ENCODE results near the gene GSTM3. TPM values are rescaled to one million over a fixed set of nuclear protein-coding genes. Genes with fewer than 3 reads are reported as not detected.
A peak's percentile ranks its signal among the peaks of the same experiment; 100 is the strongest.
"Not testable (repeated sequence)": the region's sequence is repeated elsewhere in the genome, so short reads cannot be mapped to it uniquely, and the experiment has no call there.

The GSTM3 gene
- total RNA-seq, 6 experiments from 2014 or later: 1.2 to 19.2 (median 10.6) TPM

DNA sequence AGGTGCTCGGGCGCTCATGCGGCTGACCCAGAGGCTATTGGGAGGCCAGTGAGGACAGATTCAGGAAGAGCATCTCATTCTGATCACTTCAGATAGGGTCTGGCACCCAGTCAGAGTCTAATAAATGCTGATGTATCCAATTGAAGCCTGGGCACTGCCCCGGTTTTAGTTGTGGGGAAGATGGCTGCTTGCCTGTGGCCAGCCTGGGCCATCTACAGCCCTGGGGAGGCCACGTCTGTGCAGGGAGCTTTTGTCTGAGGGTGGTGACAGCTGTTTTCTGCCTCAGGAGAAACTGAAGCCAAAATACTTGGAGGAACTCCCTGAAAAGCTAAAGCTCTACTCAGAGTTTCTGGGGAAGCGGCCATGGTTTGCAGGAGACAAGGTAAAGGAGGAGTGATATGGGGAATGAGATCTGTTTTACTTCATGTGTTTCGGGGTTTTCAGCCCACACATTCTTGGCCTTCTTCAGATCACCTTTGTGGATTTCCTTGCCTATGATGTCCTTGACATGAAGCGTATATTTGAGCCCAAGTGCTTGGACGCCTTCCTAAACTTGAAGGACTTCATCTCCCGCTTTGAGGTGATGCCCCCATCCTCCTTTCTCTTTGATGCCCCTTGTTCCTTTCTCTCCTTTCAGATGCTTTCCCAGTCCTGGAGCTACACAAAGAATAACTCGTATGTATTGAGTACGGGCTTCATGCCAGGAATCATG is 26.0 kb downstream of the GSTM3 start:
- ATAC-seq (no peak), DNase-seq (no peak)
- WGBS (ENCODE audit: insufficient coverage, low coverage, low lambda C conversion rate, missing lambda C conversion rate): 91% methylated on average over 8 of the region's 12 CpGs
- no peak overlapping the region for H3K27ac ChIP-seq
- no peak overlapping the region for H3K4me3 ChIP-seq
- intact Hi-C loops (cut with DNase I): no loop called here
- no peak for TF ChIP-seq POLR2A (IDR thresholded peaks at IDR 0.05)
- TF ChIP-seq, protein P1, sequence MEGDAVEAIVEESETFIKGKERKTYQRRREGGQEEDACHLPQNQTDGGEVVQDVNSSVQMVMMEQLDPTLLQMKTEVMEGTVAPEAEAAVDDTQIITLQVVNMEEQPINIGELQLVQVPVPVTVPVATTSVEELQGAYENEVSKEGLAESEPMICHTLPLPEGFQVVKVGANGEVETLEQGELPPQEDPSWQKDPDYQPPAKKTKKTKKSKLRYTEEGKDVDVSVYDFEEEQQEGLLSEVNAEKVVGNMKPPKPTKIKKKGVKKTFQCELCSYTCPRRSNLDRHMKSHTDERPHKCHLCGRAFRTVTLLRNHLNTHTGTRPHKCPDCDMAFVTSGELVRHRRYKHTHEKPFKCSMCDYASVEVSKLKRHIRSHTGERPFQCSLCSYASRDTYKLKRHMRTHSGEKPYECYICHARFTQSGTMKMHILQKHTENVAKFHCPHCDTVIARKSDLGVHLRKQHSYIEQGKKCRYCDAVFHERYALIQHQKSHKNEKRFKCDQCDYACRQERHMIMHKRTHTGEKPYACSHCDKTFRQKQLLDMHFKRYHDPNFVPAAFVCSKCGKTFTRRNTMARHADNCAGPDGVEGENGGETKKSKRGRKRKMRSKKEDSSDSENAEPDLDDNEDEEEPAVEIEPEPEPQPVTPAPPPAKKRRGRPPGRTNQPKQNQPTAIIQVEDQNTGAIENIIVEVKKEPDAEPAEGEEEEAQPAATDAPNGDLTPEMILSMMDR (IDR thresholded peaks at IDR 0.05): no peak
- no peaks in the 10 kb centered on the region for H3K4me1 ChIP-seq
- H3K9me3 ChIP-seq: no peaks in the 10 kb centered on the region
- H3K36me3 ChIP-seq: no peaks in the 10 kb centered on the region
- no peaks in the 10 kb centered on the region for H3K27me3 ChIP-seq

DNA sequence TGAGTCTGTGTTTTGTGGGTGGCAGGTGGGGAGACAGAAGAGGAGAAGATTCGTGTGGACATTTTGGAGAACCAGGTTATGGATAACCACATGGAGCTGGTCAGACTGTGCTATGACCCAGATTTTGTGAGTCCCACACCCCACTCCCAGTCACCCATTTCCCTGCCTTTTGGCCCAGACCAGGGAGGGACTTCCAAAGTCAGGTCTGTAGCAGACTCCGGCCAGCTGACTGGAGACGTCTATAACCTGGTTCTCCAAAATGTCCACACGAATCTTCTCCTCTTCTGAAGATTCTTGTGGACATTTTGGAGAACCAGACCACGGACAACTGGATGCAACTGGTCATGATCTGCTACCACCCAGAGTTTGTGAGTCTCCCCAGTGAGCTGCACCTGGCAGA is 27.2 kb downstream of the GSTM3 start:
- TF ChIP-seq, protein P1 (IDR thresholded peaks at IDR 0.05): no peak
- no peak for TF ChIP-seq POLR2A (IDR thresholded peaks at IDR 0.05)
- no peak for ATAC-seq
- H3K4me1 ChIP-seq: no peaks in the 10 kb centered on the region
- H3K36me3 ChIP-seq: no peaks in the 10 kb centered on the region
- H3K27ac ChIP-seq: no peak overlapping the region
- no peak for DNase-seq
- WGBS (ENCODE audit: insufficient coverage, low coverage, low lambda C conversion rate, missing lambda C conversion rate): 100% methylated on average over 1 of the region's 5 CpGs
- intact Hi-C loops (cut with DNase I): no loop called here
- H3K4me3 ChIP-seq: no peak overlapping the region
- H3K9me3 ChIP-seq: no peaks in the 10 kb centered on the region
- no peaks in the 10 kb centered on the region for H3K27me3 ChIP-seq

DNA sequence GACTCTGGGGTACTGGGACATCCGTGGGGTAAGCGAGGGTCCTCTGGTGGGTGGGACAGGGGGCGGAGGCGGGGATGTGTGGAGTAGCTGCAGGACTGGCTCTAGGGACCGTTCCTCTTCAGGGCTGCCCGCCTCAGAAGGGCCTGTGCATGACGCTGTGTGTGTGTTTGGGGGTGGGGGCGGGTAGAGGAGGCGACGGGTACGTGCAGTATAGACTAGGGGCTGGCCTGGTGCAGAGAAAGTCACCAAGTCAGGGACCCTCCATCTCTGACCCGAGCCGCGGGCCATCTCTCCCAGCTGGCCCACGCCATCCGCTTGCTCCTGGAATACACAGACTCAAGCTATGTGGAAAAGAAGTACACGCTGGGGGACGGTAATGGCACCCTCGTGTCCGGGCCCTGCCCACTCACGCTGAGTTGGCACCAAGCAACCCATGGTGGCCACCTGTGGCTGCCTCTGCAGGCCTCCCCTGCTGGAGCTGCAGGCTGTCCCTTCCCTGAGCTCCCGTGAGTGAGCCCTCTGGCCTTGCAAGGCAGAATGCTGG is 28.4 kb downstream of the GSTM3 start:
- Histone ChIP-seq H3K4me3 (no peak overlapping the region), H3K36me3 (no peaks in the 10 kb centered on the region), H3K4me1 (no peaks in the 10 kb centered on the region), H3K27ac (no peak overlapping the region), H3K9me3 (no peaks in the 10 kb centered on the region), H3K27me3 (no peaks in the 10 kb centered on the region)
- TF ChIP-seq, protein P1 (IDR thresholded peaks at IDR 0.05): no peak
- TF ChIP-seq POLR2A (IDR thresholded peaks at IDR 0.05): no peak
- intact Hi-C loops (cut with DNase I): no loop called here
- ATAC-seq: peak in 1 of 4 donors; percentile 9
- WGBS (ENCODE audit: insufficient coverage, low coverage, low lambda C conversion rate, missing lambda C conversion rate): 46% methylated on average over 5 of the region's 22 CpGs
- DNase-seq: no peak

GRCh38 chr1:109711593-109712320 is 29.1 kb downstream of the GSTM3 start, which contains the start of gene GSTM5:
TSS of gene GSTM5 (plus strand) at chr1:109712251. CDS start at chr1:109712313, 62 bp downstream.
- H3K36me3 ChIP-seq; H3K27ac ChIP-seq; H3K27me3 ChIP-seq; DNase-seq; intact Hi-C loops (cut with DNase I); H3K9me3 ChIP-seq; H3K4me1 ChIP-seq: not testable (repeated sequence)
- H3K4me3 ChIP-seq: peak within 1 kb of the TSS in 1 of 3 donors; percentile 25
- peak in 3 of 4 donors; percentile 12 to 57 (median 51) for ATAC-seq
- 48% methylated on average over 13 of the region's 33 CpGs for WGBS (ENCODE audit: insufficient coverage, low coverage, low lambda C conversion rate, missing lambda C conversion rate)

DNA sequence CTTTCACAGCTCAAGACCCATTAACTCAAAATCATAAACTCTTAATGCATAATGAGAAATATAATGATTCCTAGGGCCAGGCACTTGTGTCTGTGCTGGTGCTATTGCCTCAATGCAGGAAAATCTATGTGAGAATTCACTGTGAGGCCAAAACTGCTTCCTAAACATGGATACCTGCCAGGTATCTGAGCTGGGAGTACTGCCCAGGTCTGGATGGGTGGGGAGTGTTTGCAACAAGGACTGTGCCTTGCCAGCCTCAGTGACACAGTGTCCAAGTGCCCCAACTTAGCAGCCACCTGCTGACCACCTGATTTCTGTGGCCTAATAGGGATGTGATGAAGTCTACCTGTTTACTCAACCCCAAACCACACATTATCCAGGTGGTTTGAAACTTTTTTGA is 31.0 kb downstream of the GSTM3 start:
- H3K27me3 ChIP-seq; DNase-seq; intact Hi-C loops (cut with DNase I); H3K9me3 ChIP-seq; H3K27ac ChIP-seq; H3K36me3 ChIP-seq; H3K4me1 ChIP-seq; H3K4me3 ChIP-seq: not testable (repeated sequence)
- peak in 3 of 4 donors; percentile 54 to 95 (median 83) for ATAC-seq

DNA sequence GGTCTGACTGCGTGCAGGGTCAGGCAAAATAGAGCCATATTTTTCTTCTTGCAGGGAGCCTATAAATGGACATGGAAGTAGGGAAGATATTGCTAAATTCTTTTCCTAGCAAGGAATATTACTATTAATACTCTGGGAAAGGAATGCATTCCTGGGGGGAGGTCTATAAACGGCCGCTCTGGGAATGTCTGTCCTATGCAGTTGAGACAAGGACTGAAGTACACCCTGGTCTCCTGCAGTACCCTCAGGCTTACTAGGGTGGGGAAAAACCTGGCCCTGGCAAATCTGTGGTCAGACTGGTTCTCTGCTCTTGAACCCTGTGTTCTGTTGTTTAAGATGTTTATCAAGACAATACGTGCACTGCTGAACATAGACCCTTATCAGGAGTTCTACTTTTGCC is 31.9 kb downstream of the GSTM3 start:
- H3K36me3 ChIP-seq; H3K9me3 ChIP-seq; H3K27me3 ChIP-seq; DNase-seq; H3K4me1 ChIP-seq; H3K4me3 ChIP-seq; ATAC-seq; intact Hi-C loops (cut with DNase I); H3K27ac ChIP-seq: not testable (repeated sequence)
- WGBS (ENCODE audit: insufficient coverage, low coverage, low lambda C conversion rate, missing lambda C conversion rate): 57% methylated on average over 4 of the region's 4 CpGs
